ENCODE results near the gene CNP. TPM values are rescaled to one million over a fixed set of nuclear protein-coding genes. Genes with fewer than 3 reads are reported as not detected.

Gene CNP
- total and polyA plus RNA-seq, 3 donors from 2014 or later: 40.8 to 89.7 (median 74.3) TPM

GRCh38 chr17:41974031-41974430 lies 7.4 kb downstream of the CNP start:
- H3K9me3 ChIP-seq: no peaks in the 10 kb centered on the region
- no peaks in the 10 kb centered on the region for H3K27me3 ChIP-seq
- no peak for DNase-seq
- TF ChIP-seq POLR2A (IDR thresholded peaks at IDR 0.05): no peak
- no peak for TF ChIP-seq CTCF (IDR thresholded peaks at IDR 0.05)
- intact Hi-C loops (cut with DNase I; ENCODE audit: low total_unique reads): no loop called here
- peaks cover 41% of the 10 kb centered on the region for H3K4me1 ChIP-seq
- peaks cover 4% of the 10 kb centered on the region for H3K36me3 ChIP-seq (ENCODE audit: low read depth, missing control alignments)
- H3K27ac ChIP-seq: no peak overlapping the region
- WGBS, 2 donors: 79 to 92% methylated on average over 6 of the region's 6 CpGs
- no peak overlapping the region for H3K4me3 ChIP-seq

- no peaks in the 10 kb centered on the region for H3K27me3 ChIP-seq
- H3K36me3 ChIP-seq (ENCODE audit: low read depth, missing control alignments): peaks cover 1% of the 10 kb centered on the region
- intact Hi-C loops (cut with DNase I; ENCODE audit: low total_unique reads): no loop called here
- H3K27ac ChIP-seq: no peak overlapping the region
- no peak overlapping the region for H3K4me3 ChIP-seq
- WGBS, 2 donors: 60 to 73% methylated on average over 1 to 5 of the region's 5 CpGs
- TF ChIP-seq CTCF (IDR thresholded peaks at IDR 0.05): no peak
- no peak for TF ChIP-seq POLR2A (IDR thresholded peaks at IDR 0.05)
- H3K9me3 ChIP-seq: no peaks in the 10 kb centered on the region
- peaks cover 41% of the 10 kb centered on the region for H3K4me1 ChIP-seq
- DNase-seq: no peak
These were observed 8.1 kb downstream of the CNP start for GRCh38 chr17:41974658-41975057.

- Histone ChIP-seq H3K27ac (peak overlapping the region in 1 of 2 donors; percentile 82), H3K4me1 (peaks cover 41% of the 10 kb centered on the region), H3K36me3 (ENCODE audit: low read depth, missing control alignments) (no peaks in the 10 kb centered on the region), H3K9me3 (no peaks in the 10 kb centered on the region), H3K27me3 (no peaks in the 10 kb centered on the region), H3K4me3 (no peak overlapping the region)
- WGBS, 2 donors: 77 to 87% methylated on average over 7 to 9 of the region's 9 CpGs
- TF ChIP-seq CTCF (IDR thresholded peaks at IDR 0.05) (no peak), POLR2A (IDR thresholded peaks at IDR 0.05) (no peak)
- no peak for DNase-seq
- intact Hi-C loops (cut with DNase I; ENCODE audit: low total_unique reads): no loop called here
These were observed 8.8 kb downstream of the CNP start for GRCh38 chr17:41975099-41976083.

- 46 to 54% methylated on average over 10 to 11 of the region's 11 CpGs for WGBS, 2 donors
- intact Hi-C loops (cut with DNase I; ENCODE audit: low total_unique reads): no loop called here
- Histone ChIP-seq H3K4me3 (no peak overlapping the region), H3K27ac (peak overlapping the region; percentile 41 to 82), H3K9me3 (no peaks in the 10 kb centered on the region), H3K36me3 (ENCODE audit: low read depth, missing control alignments) (no peaks in the 10 kb centered on the region), H3K27me3 (no peaks in the 10 kb centered on the region), H3K4me1 (peaks cover 37% of the 10 kb centered on the region)
- peak; percentile 57 for DNase-seq
- no peak for TF ChIP-seq POLR2A (IDR thresholded peaks at IDR 0.05)
- TF ChIP-seq CTCF (IDR thresholded peaks at IDR 0.05): no peak
These were observed 9.7 kb downstream of the CNP start for GRCh38 chr17:41976142-41976768.
